HG02763 (cell line): ENCODE measurements around the gene GRIK1.

Source experiments
- ATAC-seq: cut with Tn5 transposase; IDR thresholded peaks from one replicate; pipeline ENCODE4 v1.9.1; 2021; ENCODE audit warnings: mild to moderate bottlenecking, moderate library complexity; ENCODE audit not compliant: unreplicated experiment

The GRIK1 gene

GRCh38 chr21:29676395-29676794 is 263.4 kb downstream of the GRIK1 start:
- no peak for ATAC-seq

DNA sequence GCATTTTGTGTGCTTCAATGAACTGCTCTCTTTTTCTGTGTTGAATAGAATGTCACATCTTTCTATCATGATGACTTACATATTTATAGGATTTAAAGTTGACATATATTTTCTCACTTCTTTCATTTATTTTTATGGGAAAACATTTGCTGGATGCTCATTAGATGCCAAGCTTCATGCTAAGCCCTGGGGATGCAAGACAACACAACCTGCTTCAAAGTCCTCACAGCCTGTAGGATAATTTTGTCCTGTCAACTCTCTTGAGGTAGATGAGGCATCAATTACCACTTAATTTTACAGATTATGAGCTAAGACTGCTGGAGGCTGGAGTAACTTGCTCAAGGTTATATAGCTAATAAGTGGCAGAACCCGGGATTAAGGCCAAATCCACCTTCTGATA is 264.3 kb downstream of the GRIK1 start:
- no peak for ATAC-seq

DNA sequence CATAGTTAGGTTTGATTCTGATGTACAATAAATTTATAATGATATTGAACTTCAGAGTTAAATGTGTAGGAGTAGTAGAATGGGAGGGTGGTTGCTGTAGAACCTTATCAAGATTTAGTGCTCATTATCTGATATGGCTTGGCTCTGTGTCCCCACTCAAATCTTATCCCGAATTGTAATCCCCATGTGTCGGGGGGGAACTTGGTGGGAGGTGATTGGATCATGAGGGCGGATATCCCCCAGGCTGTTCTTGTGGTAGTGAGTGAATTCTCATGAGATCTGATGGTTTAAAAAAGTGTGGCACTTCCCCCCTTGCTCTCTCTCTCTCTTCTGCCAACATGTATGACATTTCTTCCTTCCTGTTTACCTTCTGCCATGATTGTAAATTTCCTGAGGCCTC is 265.5 kb downstream of the GRIK1 start:
- ATAC-seq: no peak

DNA sequence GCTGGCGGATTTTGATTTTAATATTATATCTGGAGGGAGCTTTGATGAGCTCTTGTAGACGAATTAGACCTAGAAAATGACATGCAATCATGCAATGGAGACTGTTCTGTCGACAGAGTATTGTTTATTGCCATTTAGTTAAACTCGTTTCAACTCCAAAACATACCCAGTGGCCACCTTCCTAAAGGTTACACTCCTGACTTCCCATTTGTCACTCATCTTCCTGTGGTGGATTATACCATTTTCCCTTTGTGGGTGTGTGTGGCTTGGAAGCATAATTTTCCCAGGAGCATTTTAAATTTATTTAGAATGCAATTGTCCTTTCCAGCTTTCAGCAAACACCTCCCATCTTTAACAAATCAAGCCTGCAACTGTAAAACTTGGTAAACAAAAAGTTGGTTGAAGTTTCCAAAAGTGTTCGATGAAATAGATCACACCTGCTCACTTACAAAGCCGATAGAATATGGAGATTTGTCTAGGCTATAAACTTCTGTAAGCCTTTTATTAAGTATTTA is 266.6 kb downstream of the GRIK1 start:
- no peak for ATAC-seq

DNA sequence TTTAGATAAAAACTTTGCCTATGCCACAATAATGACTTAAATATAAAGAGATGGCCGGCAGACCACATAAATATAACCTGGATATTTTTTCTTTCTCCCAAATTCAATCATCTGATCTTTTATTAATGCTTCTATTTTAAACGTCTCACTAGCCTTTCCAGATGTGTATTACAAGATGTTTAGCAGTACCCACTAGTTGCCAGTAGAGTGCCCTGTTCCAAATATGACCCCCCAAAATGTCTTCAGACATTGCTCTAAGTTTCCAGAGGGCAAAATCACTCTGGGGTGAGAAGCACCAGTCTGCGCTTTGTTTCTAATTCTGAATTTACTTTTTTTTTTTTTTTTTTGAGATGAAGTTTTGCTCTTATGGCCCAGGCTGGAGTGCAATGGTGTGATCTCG is 268.1 kb downstream of the GRIK1 start:
- no peak for ATAC-seq

- ATAC-seq: no peak
These were observed 269.6 kb downstream of the GRIK1 start for GRCh38 chr21:29670228-29670627.

DNA sequence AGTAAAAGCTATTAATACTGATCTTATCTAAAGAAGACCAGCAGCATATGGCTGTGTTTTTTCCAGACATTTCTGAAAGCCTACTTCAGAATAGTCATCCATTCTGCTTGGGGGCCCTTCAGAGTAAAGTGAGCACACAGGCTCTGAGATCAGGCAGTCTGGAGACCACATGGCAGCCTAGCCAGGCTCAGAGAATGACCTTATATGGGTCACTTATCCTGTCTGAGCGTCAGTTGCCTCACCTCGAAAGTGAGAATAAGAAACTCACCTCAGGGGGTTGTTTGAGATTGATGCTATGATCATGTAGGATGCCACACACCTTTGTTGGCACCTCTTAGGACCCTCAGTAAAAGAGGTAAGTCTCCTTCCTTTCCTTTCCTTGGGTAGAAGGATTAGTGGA is 270.4 kb downstream of the GRIK1 start:
- ATAC-seq: no peak

- no peak for ATAC-seq
These were observed 272.1 kb downstream of the GRIK1 start for GRCh38 chr21:29667651-29668050.

DNA sequence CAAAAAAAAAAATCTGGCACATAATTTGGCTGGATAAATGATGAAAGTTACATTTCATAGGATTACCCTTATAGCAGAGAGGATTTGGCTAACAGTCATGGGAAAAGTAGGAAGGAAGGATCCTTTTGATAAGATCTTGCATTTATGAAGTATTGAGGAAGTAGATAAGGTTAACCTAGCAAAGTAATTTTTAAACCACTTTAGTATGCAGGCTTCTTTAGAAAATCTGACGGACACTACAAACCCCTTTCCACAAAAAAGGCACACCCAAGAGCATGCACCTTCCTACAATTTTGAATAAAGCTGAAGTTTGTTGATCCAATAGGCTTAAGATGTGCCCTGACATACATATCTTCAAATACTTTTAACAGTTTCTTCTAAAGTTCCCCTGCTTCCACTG is 275.2 kb downstream of the GRIK1 start:
- no peak for ATAC-seq

- ATAC-seq: no peak
These were observed 277.9 kb downstream of the GRIK1 start for GRCh38 chr21:29661672-29662442.

- no peak for ATAC-seq
These were observed 279.6 kb downstream of the GRIK1 start for GRCh38 chr21:29660047-29660720.

DNA sequence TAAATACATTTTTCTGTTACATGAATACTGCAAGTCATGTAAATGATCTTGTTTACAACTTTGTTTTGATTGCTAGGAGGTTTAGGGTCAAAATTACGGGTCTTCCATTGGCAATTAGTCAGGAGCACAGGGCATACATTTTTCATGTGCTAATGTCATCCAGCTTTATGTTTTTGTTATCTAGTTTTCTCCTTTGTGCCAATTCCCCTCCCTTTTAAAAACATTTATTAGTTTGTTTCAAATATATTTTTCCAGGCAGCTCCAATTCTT is 280.9 kb downstream of the GRIK1 start:
- no peak for ATAC-seq

- no peak for ATAC-seq
These were observed 281.4 kb downstream of the GRIK1 start for GRCh38 chr21:29658177-29658933.

- ATAC-seq: no peak
These were observed 282.4 kb downstream of the GRIK1 start for GRCh38 chr21:29657240-29657989.

DNA sequence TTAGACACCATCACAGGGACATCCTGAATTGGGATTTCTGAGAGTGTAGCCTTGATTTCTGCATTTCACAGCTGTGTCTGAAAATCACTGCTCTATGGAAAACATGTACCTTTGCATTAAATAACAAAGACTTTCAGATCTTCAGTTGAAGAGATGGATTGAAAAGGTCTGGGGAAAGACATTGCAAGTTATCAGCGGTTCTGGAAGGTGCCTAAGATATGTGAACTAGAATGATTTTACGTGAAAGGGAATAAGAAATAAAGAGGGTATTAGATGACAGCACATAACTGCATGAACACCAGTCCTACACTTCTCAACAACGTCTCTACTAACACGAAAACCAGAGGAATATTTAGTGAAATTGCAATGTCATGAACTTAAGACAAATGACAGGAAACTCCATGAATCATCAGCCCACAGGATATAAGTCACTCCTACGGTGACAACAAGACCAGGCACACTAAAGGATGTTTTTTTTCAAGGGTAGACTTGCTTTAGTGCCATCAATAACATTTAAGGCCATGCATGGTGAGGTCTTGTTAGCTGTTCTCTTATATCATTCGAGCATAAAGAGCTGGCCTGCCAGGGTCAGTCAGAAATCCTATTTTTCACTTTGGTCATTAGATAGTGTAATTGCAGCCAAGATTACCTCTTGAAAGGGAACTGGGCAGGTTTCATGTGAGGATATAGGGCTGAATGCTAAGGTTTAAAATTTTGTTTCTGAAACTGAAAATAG is 283.1 kb downstream of the GRIK1 start:
- ATAC-seq: no peak

DNA sequence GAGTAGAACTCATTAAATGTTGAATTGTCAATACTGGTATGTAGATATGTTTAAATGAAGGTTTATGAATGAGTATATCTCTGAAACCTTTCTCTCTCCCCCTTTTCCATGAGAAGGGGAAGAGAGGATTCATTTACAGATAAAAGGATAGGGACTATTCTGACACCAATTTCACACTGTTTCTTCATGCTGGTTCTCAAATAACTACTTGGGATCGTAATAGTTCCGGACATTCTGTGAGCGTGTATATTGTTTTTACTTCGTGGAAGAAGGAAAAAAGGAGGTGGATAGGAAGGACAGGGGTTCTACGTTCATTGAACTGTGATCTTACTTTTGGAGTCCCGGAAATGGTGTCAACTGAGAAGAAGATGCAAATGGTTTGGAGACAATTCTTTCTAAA is 284.2 kb downstream of the GRIK1 start:
- no peak for ATAC-seq

GRCh38 chr21:29654855-29655254 is 284.9 kb downstream of the GRIK1 start:
- ATAC-seq: no peak

- ATAC-seq: no peak
These were observed 285.6 kb downstream of the GRIK1 start for GRCh38 chr21:29654203-29654602.

GRCh38 chr21:29650523-29651022 is 289.2 kb downstream of the GRIK1 start:
- no peak for ATAC-seq

DNA sequence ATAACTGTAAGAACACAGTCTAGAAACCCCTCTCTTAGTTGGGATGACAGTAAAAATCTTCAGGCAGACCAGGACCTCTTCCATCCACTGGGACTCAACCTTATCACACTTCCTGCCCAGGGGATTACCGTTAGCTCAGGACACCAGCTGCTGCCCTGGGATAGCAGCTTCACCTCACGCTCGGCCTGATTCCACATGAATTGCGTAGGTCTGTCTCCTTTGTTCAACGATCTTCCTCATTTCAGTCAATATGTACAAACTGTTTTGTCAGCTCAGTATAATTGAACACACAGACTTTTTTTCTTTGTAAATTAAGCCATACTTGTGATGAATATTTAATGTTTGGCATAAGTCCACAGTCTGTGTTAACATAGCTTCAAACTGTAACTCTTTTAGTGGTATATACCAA is 290.4 kb downstream of the GRIK1 start:
- ATAC-seq: no peak
